H4 (cell line): ENCODE measurements around the gene GIN1. TPM values are rescaled to one million over a fixed set of nuclear protein-coding genes. Genes with fewer than 3 reads are reported as not detected.
"Not testable (repeated sequence)": the region's sequence is repeated elsewhere in the genome, so short reads cannot be mapped to it uniquely, and the experiment has no call there.

Experiments used
- DNase-seq: peaks from one replicate; pipeline ENCODE4 v3.0.0-alpha.2; 2015; ENCODE audit warnings: low spot score
- total RNA-seq: library from RNA; depleted of rRNA; stranded (reverse); fragments of >200 nt; shearing (Covaris generic); gene quantifications from 2 replicates; pipeline ENCODE4 v1.2.3, GENCODE V29; 2014

GIN1 gene
- total RNA-seq, 1 experiment from 2014 or later = 7.9 TPM

GRCh38 chr5:103109277-103109676 is 10.7 kb downstream of the GIN1 start:
- no peak for DNase-seq

- DNase-seq = no peak
These were observed 11.9 kb downstream of the GIN1 start for GRCh38 chr5:103108086-103108485.

- DNase-seq = no peak
These were observed 17.7 kb downstream of the GIN1 start for GRCh38 chr5:103102234-103102633.

GRCh38 chr5:103101079-103101750 is 18.7 kb downstream of the GIN1 start:
- no peak for DNase-seq

- DNase-seq = no peak
These were observed 20.9 kb downstream of the GIN1 start for GRCh38 chr5:103098993-103099392.

- no peak for DNase-seq
These were observed 25.2 kb downstream of the GIN1 start for GRCh38 chr5:103094737-103095136.

- DNase-seq = no peak
These were observed 26.2 kb downstream of the GIN1 start for GRCh38 chr5:103093727-103094126.

- DNase-seq = no peak
These were observed 27.3 kb downstream of the GIN1 start for GRCh38 chr5:103092676-103093075.

- DNase-seq = no peak
These were observed 29.1 kb downstream of the GIN1 start for GRCh38 chr5:103090791-103091190.

- no peak for DNase-seq
These were observed 30.7 kb downstream of the GIN1 start for GRCh38 chr5:103089272-103089671.

GRCh38 chr5:103086547-103086946 is 33.4 kb downstream of the GIN1 start:
- no peak for DNase-seq

GRCh38 chr5:103079796-103080195 is 40.1 kb downstream of the GIN1 start:
- DNase-seq = no peak

GRCh38 chr5:103075442-103075841 is 44.5 kb downstream of the GIN1 start:
- no peak for DNase-seq

GRCh38 chr5:103073500-103073899 is 46.4 kb downstream of the GIN1 start:
- not testable (repeated sequence) for DNase-seq

- DNase-seq = no peak
These were observed 53.6 kb downstream of the GIN1 start for GRCh38 chr5:103066326-103066725.

GRCh38 chr5:103060424-103060954 is 59.4 kb downstream of the GIN1 start:
- DNase-seq = no peak

- no peak for DNase-seq
These were observed 60.4 kb downstream of the GIN1 start for GRCh38 chr5:103059525-103059924.

- no peak for DNase-seq
These were observed 62.5 kb downstream of the GIN1 start for GRCh38 chr5:103057208-103058130.

- DNase-seq = not testable (repeated sequence)
These were observed 73.2 kb downstream of the GIN1 start for GRCh38 chr5:103046706-103047105.

GRCh38 chr5:103041071-103041676 is 78.8 kb downstream of the GIN1 start:
- peak; percentile 50 for DNase-seq

GRCh38 chr5:103037673-103038455 is 82.1 kb downstream of the GIN1 start:
- no peak for DNase-seq

- DNase-seq = no peak
These were observed 83.3 kb downstream of the GIN1 start for GRCh38 chr5:103036601-103037000.
